ENCODE measurements around the gene USP43.

The USP43 gene

DNA sequence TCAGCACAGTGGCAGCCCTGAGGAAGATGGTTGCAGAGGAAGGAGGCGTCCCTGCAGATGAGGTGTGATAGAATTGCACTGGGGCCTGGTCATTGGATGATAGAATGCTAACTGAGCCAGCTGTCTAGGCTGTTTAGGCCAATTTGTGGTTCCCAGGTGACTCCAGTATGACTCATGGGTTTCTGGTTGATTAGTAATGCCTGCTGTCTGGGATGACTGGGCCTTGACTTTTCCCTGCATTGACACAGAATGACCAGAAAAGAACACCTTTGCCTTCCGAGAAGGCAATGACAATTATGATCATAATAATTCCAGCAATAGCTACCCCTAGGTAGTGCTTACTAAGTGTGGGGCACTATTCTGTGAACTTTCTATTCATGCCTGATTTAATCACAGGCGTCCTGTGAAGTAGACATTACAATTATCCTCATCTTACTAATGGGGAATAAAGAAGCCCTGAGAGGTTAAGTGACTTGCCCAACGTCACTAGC lies 31.5 kb downstream of the USP43 start:
- Histone ChIP-seq H3K9me3 (no peaks in the 10 kb centered on the region), H3K4me1 (no peaks in the 10 kb centered on the region), H3K27me3 (no peaks in the 10 kb centered on the region), H3K4me3 (ENCODE audit: low read depth, low read length) (no peak overlapping the region), H3K36me3 (no peaks in the 10 kb centered on the region)
- TF ChIP-seq CTCF (IDR thresholded peaks at IDR 0.05; ENCODE audit: low read depth, low read length), result no peak
- DNase-seq, result no peak

GRCh38 chr17:9677411-9677810 lies 32.1 kb downstream of the USP43 start:
- H3K4me3 ChIP-seq (ENCODE audit: low read depth, low read length), result no peak overlapping the region
- H3K9me3 ChIP-seq, result no peaks in the 10 kb centered on the region
- H3K27me3 ChIP-seq, result no peaks in the 10 kb centered on the region
- TF ChIP-seq CTCF (IDR thresholded peaks at IDR 0.05; ENCODE audit: low read depth, low read length), result no peak
- H3K36me3 ChIP-seq, result no peaks in the 10 kb centered on the region
- no peaks in the 10 kb centered on the region for H3K4me1 ChIP-seq
- no peak for DNase-seq

DNA sequence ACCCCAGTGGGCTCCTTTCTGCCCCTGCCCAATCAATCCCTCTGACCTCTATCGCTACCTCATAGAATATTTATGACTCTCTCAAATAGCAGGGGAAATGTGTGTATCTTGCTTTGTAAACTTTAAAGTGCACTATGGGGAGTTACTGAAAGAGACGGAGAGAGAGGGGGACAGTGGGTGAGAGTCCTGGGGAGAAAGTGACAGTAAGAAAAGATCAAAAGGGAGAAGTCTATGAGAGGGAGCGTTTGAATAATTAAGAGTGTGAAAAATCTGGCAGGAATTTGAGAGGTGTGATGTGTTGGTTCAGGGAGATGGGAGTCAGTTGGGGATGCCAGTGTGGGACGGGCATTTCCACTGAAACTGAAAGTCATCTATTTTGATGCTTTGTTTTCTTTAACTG lies 32.6 kb downstream of the USP43 start:
- H3K36me3 ChIP-seq, result no peaks in the 10 kb centered on the region

GRCh38 chr17:9684955-9685621 lies 39.8 kb downstream of the USP43 start:
- no peaks in the 10 kb centered on the region for H3K9me3 ChIP-seq
- H3K4me1 ChIP-seq, result no peaks in the 10 kb centered on the region
- no peak for DNase-seq
- no peak overlapping the region for H3K4me3 ChIP-seq (ENCODE audit: low read depth, low read length)
- TF ChIP-seq CTCF (IDR thresholded peaks at IDR 0.05; ENCODE audit: low read depth, low read length), result no peak
- H3K27me3 ChIP-seq, result no peaks in the 10 kb centered on the region
- H3K36me3 ChIP-seq, result no peaks in the 10 kb centered on the region

More for the DNA sequence above, 32.6 kb downstream of the USP43 start:
- DNase-seq, result no peak
- Histone ChIP-seq H3K9me3 (no peaks in the 10 kb centered on the region), H3K27me3 (no peaks in the 10 kb centered on the region), H3K4me3 (ENCODE audit: low read depth, low read length) (no peak overlapping the region), H3K4me1 (no peaks in the 10 kb centered on the region)
- TF ChIP-seq CTCF (IDR thresholded peaks at IDR 0.05; ENCODE audit: low read depth, low read length), result no peak

GRCh38 chr17:9693755-9694154 lies 48.4 kb downstream of the USP43 start:
- DNase-seq, result no peak

More at GRCh38 chr17:9693755-9694154, 48.4 kb downstream of the USP43 start:
- no peaks in the 10 kb centered on the region for H3K27me3 ChIP-seq
- no peak overlapping the region for H3K4me3 ChIP-seq (ENCODE audit: low read depth, low read length)
- no peaks in the 10 kb centered on the region for H3K9me3 ChIP-seq
- TF ChIP-seq CTCF (IDR thresholded peaks at IDR 0.05; ENCODE audit: low read depth, low read length), result no peak
- no peaks in the 10 kb centered on the region for H3K4me1 ChIP-seq
- no peaks in the 10 kb centered on the region for H3K36me3 ChIP-seq
